HG03108 (cell line): ENCODE measurements around the gene CFAP20DC.
"Not testable (repeated sequence)": the region's sequence is repeated elsewhere in the genome, so short reads cannot be mapped to it uniquely, and the experiment has no call there.

Experiments
- ATAC-seq: cut with Tn5 transposase; IDR thresholded peaks from one replicate; pipeline ENCODE4 v1.9.1; 2021; ENCODE audit warnings: moderate library complexity; ENCODE audit not compliant: unreplicated experiment

CFAP20DC gene

GRCh38 chr3:58706395-58707167, 343.2 kb downstream of the CFAP20DC start:
- no peak for ATAC-seq

GRCh38 chr3:58704745-58705144, 345.1 kb downstream of the CFAP20DC start:
- no peak for ATAC-seq

- not testable (repeated sequence) for ATAC-seq
Observed at GRCh38 chr3:58704304-58704703, 345.5 kb downstream of the CFAP20DC start.

GRCh38 chr3:58698246-58698645, 351.6 kb downstream of the CFAP20DC start:
- no peak for ATAC-seq

- no peak for ATAC-seq
Observed at GRCh38 chr3:58697561-58697960, 352.3 kb downstream of the CFAP20DC start.

- not testable (repeated sequence) for ATAC-seq
Observed at GRCh38 chr3:58696813-58697212, 353.0 kb downstream of the CFAP20DC start.

- no peak for ATAC-seq
Observed at GRCh38 chr3:58696093-58696492, 353.7 kb downstream of the CFAP20DC start.

GRCh38 chr3:58695284-58695683, 354.5 kb downstream of the CFAP20DC start:
- not testable (repeated sequence) for ATAC-seq

GRCh38 chr3:58693940-58694850, 355.6 kb downstream of the CFAP20DC start:
- ATAC-seq: peak; percentile 61

GRCh38 chr3:58692484-58692883, 357.3 kb downstream of the CFAP20DC start:
- ATAC-seq: no peak
